KOPT-K1 (cell line): ENCODE data around the gene MRPL19.

ENCODE experiments used
- H3K27ac ChIP-seq: fragments of 200-600 bp; sonication (generic); 2 replicates; pipeline ENCODE4 v1.5.1; 2016; ENCODE audit warnings: antibody characterized with exemption, mild to moderate bottlenecking, low read depth, low read length; ENCODE audit not compliant: poor library complexity, severe bottlenecking
- H3K36me3 ChIP-seq: fragments of 200-600 bp; sonication (generic); 2 replicates; pipeline ENCODE4 v1.5.1; 2017; ENCODE audit warnings: antibody characterized with exemption, mild to moderate bottlenecking, low read length, moderate library complexity; ENCODE audit not compliant: insufficient read depth
- H3K9me3 ChIP-seq: fragments of 200-600 bp; sonication (generic); 2 replicates; pipeline ENCODE4 v1.5.1; 2017; ENCODE audit warnings: antibody characterized with exemption, low read length, mild to moderate bottlenecking; ENCODE audit not compliant: insufficient read depth, poor library complexity, severe bottlenecking

MRPL19 gene

GRCh38 chr2:75719616-75720015 is 73.0 kb downstream of the MRPL19 start:
- Histone ChIP-seq H3K36me3 (no peaks in the 10 kb centered on the region), H3K27ac (no peak overlapping the region), H3K9me3 (no peaks in the 10 kb centered on the region)

- Histone ChIP-seq H3K9me3 (no peaks in the 10 kb centered on the region), H3K36me3 (no peaks in the 10 kb centered on the region)
Observed at GRCh38 chr2:75720525-75720924, 73.9 kb downstream of the MRPL19 start.

GRCh38 chr2:75722687-75723086 is 76.1 kb downstream of the MRPL19 start:
- no peaks in the 10 kb centered on the region for H3K9me3 ChIP-seq
- H3K36me3 ChIP-seq, result no peaks in the 10 kb centered on the region
- no peak overlapping the region for H3K27ac ChIP-seq

More at GRCh38 chr2:75720525-75720924, 73.9 kb downstream of the MRPL19 start:
- no peak overlapping the region for H3K27ac ChIP-seq

- H3K27ac ChIP-seq, result no peak overlapping the region
- no peaks in the 10 kb centered on the region for H3K36me3 ChIP-seq
- no peaks in the 10 kb centered on the region for H3K9me3 ChIP-seq
Observed at GRCh38 chr2:75728614-75729419, 82.2 kb downstream of the MRPL19 start.

GRCh38 chr2:75729861-75730260 is 83.3 kb downstream of the MRPL19 start:
- Histone ChIP-seq H3K27ac (no peak overlapping the region), H3K36me3 (no peaks in the 10 kb centered on the region), H3K9me3 (no peaks in the 10 kb centered on the region)

- H3K9me3 ChIP-seq, result no peaks in the 10 kb centered on the region
- H3K36me3 ChIP-seq, result no peaks in the 10 kb centered on the region
- H3K27ac ChIP-seq, result no peak overlapping the region
Observed at GRCh38 chr2:75736276-75736675, 89.7 kb downstream of the MRPL19 start.

GRCh38 chr2:75737961-75738360 is 91.4 kb downstream of the MRPL19 start:
- Histone ChIP-seq H3K9me3 (peaks cover under 1% of the 10 kb centered on the region), H3K27ac (no peak overlapping the region), H3K36me3 (no peaks in the 10 kb centered on the region)
